ENCODE measurements around the gene PHETA1. TPM values are rescaled to one million over a fixed set of nuclear protein-coding genes. Genes with fewer than 3 reads are reported as not detected.
A peak's percentile ranks its signal among the peaks of the same experiment; 100 is the strongest.
"Not testable (repeated sequence)": the region's sequence is repeated elsewhere in the genome, so short reads cannot be mapped to it uniquely, and the experiment has no call there.

PHETA1 gene
- total RNA-seq, 1 donor from 2014 or later = 12.9 TPM

GRCh38 chr12:111404362-111405148 lies 35.7 kb upstream of the PHETA1 start:
- no peak for TF ChIP-seq CTCF (IDR thresholded peaks at IDR 0.05)
- peak in 1 of 2 donors; percentile 78 for DNase-seq (ENCODE audit: low spot score in 2 of 2)
- peak overlapping the region; percentile 83 to 90 for H3K4me3 ChIP-seq
- H3K4me1 ChIP-seq = peaks cover 2 to 25% of the 10 kb centered on the region in 2 donors
- intact Hi-C loops (cut with DNase I) = loop anchor here (2.0 kb wide), 1 partner anchor 36 kb away; the partner anchor contains the start of gene PHETA1
- no peaks in the 10 kb centered on the region for H3K27me3 ChIP-seq
- no peaks in the 10 kb centered on the region for H3K9me3 ChIP-seq
- peak overlapping the region; percentile 77 to 91 for H3K27ac ChIP-seq
- H3K36me3 ChIP-seq = no peaks in the 10 kb centered on the region

GRCh38 chr12:111402490-111402824 lies 33.6 kb upstream of the PHETA1 start:
- H3K36me3 ChIP-seq; H3K27me3 ChIP-seq; H3K9me3 ChIP-seq; intact Hi-C loops (cut with DNase I); DNase-seq (ENCODE audit: low spot score in 2 of 2): not testable (repeated sequence)
- H3K27ac ChIP-seq = peak overlapping the region; percentile 77 to 91
- peak overlapping the region in 1 of 2 donors; percentile 42 for H3K4me3 ChIP-seq
- peaks cover 0 to 13% of the 10 kb centered on the region in 2 donors for H3K4me1 ChIP-seq

DNA sequence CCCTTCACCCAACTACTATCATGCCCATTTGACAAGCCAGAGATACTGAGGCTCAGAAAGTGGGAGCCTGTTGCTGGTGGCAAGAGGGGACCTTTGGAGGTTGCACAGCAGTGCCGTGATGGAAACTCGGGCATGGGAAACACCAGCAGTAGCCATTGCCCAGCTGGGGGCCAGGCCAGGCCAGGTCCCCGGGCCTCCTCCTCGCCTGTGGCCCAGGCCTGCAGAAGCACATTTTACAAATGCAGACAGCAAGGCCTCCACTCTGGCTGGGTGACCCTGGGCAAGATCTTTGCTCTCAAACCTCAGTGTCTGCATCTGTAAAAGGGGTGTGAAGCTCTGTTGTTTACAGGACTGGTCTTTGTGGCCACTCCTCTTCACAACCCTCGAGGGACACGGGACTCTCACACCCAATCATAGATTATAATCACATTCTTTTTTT lies 32.3 kb upstream of the PHETA1 start:
- Histone ChIP-seq H3K4me3 (no peak overlapping the region), H3K9me3 (no peaks in the 10 kb centered on the region), H3K27ac (no peak overlapping the region), H3K4me1 (peaks cover 0 to 4% of the 10 kb centered on the region in 2 donors), H3K36me3 (no peaks in the 10 kb centered on the region), H3K27me3 (no peaks in the 10 kb centered on the region)
- no peak for DNase-seq (ENCODE audit: low spot score in 2 of 2)
- TF ChIP-seq CTCF (IDR thresholded peaks at IDR 0.05) = no peak
- intact Hi-C loops (cut with DNase I) = no loop called here

- H3K36me3 ChIP-seq; H3K27ac ChIP-seq; H3K27me3 ChIP-seq; H3K4me1 ChIP-seq; H3K4me3 ChIP-seq; H3K9me3 ChIP-seq; DNase-seq (ENCODE audit: low spot score in 2 of 2): not testable (repeated sequence)
- intact Hi-C loops (cut with DNase I) = loop anchor here (5.0 kb wide), 1 partner anchor 287 kb away; the partner anchor contains the start of genes ACAD10 and BRAP
Observed at GRCh38 chr12:111399741-111400404, 31.0 kb upstream of the PHETA1 start.

- no peak for TF ChIP-seq CTCF (IDR thresholded peaks at IDR 0.05)
- Histone ChIP-seq H3K4me3 (no peak overlapping the region), H3K27ac (peak overlapping the region in 1 of 2 donors; percentile 47), H3K4me1 (no peaks in the 10 kb centered on the region), H3K27me3 (no peaks in the 10 kb centered on the region), H3K9me3 (no peaks in the 10 kb centered on the region), H3K36me3 (no peaks in the 10 kb centered on the region)
- DNase-seq (ENCODE audit: low spot score in 2 of 2) = no peak
- intact Hi-C loops (cut with DNase I) = loop anchor here (5.0 kb wide), 1 partner anchor 289 kb away; the partner anchor contains the start of genes ACAD10 and BRAP
Observed at GRCh38 chr12:111398530-111398929, 29.6 kb upstream of the PHETA1 start.

DNA sequence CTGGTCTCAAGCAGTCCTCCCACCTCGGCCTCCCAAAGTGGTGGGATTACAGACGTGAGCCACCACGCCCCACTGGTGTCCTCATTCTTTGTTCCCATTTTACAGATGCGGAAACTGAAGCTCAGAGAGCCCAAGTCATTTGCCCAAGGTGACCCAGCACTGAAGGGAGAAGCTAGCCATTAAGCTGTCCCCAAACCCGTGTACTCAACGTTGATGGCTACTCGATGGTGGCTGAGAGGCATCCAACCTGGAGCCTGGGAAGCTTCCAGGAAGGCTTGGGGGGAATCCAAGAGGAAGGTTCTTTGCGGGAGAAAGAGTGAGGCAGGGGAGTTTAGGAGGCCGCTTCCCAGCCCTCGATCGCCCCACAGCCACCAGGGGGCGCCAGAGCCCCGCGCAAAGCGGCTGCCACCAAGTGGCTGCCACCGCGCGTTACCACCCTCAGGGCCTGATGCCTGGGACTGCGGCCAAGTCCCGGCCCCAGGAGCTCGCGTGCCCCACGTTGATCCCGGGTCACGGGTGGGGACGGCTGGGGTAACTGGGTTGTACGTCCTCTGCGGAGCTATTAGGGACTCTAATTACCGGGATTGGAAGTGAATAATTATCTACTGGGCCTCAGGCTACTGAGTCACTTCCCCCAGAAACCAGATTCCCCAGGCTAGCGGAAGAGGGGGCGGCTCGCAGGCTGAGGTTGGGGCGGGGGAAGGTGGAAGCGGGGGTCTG lies 28.0 kb upstream of the PHETA1 start:
- peak overlapping the region; percentile 6 to 47 for H3K27ac ChIP-seq
- no peaks in the 10 kb centered on the region for H3K36me3 ChIP-seq
- H3K4me3 ChIP-seq = peak overlapping the region; percentile 35 to 54
- H3K9me3 ChIP-seq = no peaks in the 10 kb centered on the region
- H3K27me3 ChIP-seq = no peaks in the 10 kb centered on the region
- intact Hi-C loops (cut with DNase I) = loop anchor here (1.0 to 5.0 kb wide), 4 partner anchors 38 to 290 kb away; partner anchors contain the start of genes ACAD10 and BRAP
- peak; percentile 98 to 99 (median 98) for TF ChIP-seq CTCF (IDR thresholded peaks at IDR 0.05)
- peak in 1 of 2 donors; percentile 90 for DNase-seq (ENCODE audit: low spot score in 2 of 2)
- no peaks in the 10 kb centered on the region for H3K4me1 ChIP-seq

GRCh38 chr12:111396271-111396670 lies 27.4 kb upstream of the PHETA1 start:
- not testable (repeated sequence) for H3K27ac ChIP-seq; H3K9me3 ChIP-seq; H3K36me3 ChIP-seq; H3K4me1 ChIP-seq; DNase-seq (ENCODE audit: low spot score in 2 of 2); H3K27me3 ChIP-seq; H3K4me3 ChIP-seq
- intact Hi-C loops (cut with DNase I) = loop anchor here (2.0 to 5.0 kb wide), 2 partner anchors 39 to 291 kb away; partner anchors contain the start of genes ACAD10 and BRAP

Data from ascending aorta (tissue), 2 donors.